Measurements from ENCODE around the gene QTRT2.

QTRT2 gene

DNA sequence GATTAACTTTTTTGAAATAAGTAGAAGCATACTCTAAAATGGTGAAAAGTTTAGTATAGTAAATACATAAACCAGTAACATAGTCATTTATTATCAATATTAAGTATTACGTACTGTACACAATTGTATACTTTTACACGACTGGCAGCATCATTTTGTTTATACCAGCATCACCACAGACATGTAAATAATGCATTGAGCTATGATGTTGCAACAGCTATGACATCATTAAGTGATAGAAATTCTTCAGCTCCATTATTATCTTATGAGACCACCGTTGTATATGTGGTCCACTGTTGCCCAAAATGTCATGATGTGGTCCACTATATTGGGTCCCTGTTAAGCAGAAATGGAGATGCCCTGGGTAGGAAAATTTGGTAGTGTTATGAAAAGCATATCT, 71.0 kb downstream of the QTRT2 start:
- no peak for DNase-seq

DNA sequence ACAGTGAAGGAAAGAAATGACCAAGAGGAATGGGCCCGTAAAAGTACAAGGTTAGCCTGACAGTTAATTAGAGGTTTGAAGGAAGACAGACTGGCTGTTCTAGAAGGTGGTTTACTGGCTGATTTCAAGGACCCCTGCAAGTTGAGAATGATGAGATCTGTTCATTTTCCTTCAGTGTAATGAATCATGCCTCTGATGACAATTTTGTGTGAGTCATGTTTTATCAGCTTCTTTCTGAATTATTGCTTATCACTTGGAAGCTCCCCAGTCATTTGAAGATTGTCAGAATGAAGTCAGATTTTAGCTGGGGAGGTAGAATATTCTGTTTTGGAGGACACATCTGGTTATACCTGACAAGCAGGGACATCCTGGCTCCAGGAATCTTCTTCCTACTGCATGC, 71.7 kb downstream of the QTRT2 start:
- no peak for DNase-seq

DNA sequence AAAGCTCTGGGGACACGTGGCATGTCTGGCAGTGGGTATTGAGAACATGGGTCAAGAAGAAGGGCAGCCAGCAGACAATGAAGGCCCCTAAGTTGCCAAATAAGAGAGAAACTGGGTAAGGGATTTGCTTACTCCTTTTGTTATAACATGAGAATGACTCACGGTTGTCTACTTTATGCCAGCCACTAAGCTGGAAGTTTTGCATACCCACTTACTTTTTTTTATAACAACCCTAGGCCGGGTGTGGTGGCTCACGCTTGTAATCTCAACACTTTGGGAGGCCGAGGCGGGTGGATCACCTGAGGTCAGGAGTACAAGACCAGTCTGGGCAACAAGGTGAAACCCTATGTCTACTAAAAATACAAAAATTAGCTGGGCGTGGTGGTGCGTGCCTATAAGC, 72.3 kb downstream of the QTRT2 start:
- no peak for DNase-seq

DNA sequence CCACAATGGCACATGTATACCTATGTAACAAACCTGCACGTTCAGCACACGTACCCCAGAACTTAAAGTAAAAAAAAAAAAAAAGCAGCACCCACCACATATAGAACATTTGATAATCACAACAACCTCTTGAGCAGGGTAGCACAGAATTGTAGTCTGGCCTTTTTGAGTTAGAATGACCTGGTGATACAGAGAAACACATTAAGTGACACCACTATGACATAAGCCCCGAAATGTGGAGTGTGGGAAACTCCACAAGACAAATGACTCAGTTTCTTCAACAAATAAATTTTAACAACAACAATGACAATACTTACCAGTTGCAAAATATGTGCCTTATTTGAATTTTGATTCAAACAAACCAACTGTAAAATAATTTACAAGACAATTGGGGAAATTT, 76.0 kb downstream of the QTRT2 start:
- DNase-seq = no peak

DNA sequence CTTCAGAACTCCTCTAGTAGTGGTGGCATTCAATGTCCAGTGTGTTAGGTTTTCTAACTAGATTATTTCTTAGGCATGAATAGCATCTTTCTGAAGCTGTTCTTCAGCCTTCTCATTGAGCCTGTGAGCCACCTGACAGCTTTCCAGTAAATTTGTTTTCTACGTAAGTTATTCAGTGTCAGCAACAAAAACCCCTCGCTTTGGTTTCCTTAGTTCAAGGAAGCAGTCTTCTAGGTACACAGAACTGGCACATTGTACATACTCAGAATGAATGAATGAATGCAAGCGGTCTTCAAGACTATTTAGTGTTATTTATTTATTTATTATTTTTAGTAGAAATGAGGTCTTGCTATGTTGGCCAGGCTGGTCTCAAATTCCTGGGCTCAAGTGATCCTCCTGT, 77.4 kb downstream of the QTRT2 start:
- DNase-seq = no peak
